ENCODE measurements around the gene USP38.
"Not testable (repeated sequence)": the region's sequence is repeated elsewhere in the genome, so short reads cannot be mapped to it uniquely, and the experiment has no call there.

Gene USP38

GRCh38 chr4:143184503-143185252, at the start of gene USP38:
TSS of gene USP38 (plus strand) at chr4:143184917. CDS start at chr4:143185451, 534 bp downstream.
- peak within 1 kb of the TSS; percentile 92 for H3K27ac ChIP-seq

GRCh38 chr4:143135358-143135757, 49.4 kb upstream of the USP38 start:
- no peak for DNase-seq (ENCODE audit: low read depth, low spot score)
- no peak overlapping the region for H3K27ac ChIP-seq

More at GRCh38 chr4:143184503-143185252, at the start of gene USP38:
- peak; percentile 82 for DNase-seq (ENCODE audit: low read depth, low spot score)

- H3K27ac ChIP-seq = no peak overlapping the region
- DNase-seq (ENCODE audit: low read depth, low spot score) = no peak
These were observed 44.0 kb upstream of the USP38 start for GRCh38 chr4:143140696-143141095.

GRCh38 chr4:143148521-143148920, 36.2 kb upstream of the USP38 start:
- no peak for DNase-seq (ENCODE audit: low read depth, low spot score)

GRCh38 chr4:143156853-143157252, 27.9 kb upstream of the USP38 start:
- no peak overlapping the region for H3K27ac ChIP-seq
- no peak for DNase-seq (ENCODE audit: low read depth, low spot score)

More at GRCh38 chr4:143148521-143148920, 36.2 kb upstream of the USP38 start:
- H3K27ac ChIP-seq = no peak overlapping the region

- H3K27ac ChIP-seq = no peak overlapping the region
- DNase-seq (ENCODE audit: low read depth, low spot score) = no peak
These were observed 21.1 kb upstream of the USP38 start for GRCh38 chr4:143163614-143164013.

- H3K27ac ChIP-seq; DNase-seq (ENCODE audit: low read depth, low spot score): not testable (repeated sequence)
These were observed 18.0 kb upstream of the USP38 start for GRCh38 chr4:143166722-143167121.

- DNase-seq (ENCODE audit: low read depth, low spot score) = no peak
- H3K27ac ChIP-seq = no peak overlapping the region
These were observed 5.8 kb upstream of the USP38 start for GRCh38 chr4:143178923-143179322.

GRCh38 chr4:143183513-143184216, 1.1 kb upstream of the USP38 start:
- peak overlapping the region; percentile 92 for H3K27ac ChIP-seq
- no peak for DNase-seq (ENCODE audit: low read depth, low spot score)

GRCh38 chr4:143184217-143184502, 557 bp upstream of the USP38 start:
- no peak for DNase-seq (ENCODE audit: low read depth, low spot score)
- peak overlapping the region; percentile 92 for H3K27ac ChIP-seq

GRCh38 chr4:143185253-143186107, 763 bp downstream of the USP38 start:
- peak overlapping the region; percentile 92 for H3K27ac ChIP-seq
- DNase-seq (ENCODE audit: low read depth, low spot score) = no peak

GRCh38 chr4:143186212-143186611, 1.5 kb downstream of the USP38 start:
- peak overlapping the region; percentile 92 for H3K27ac ChIP-seq
- peak; percentile 20 for DNase-seq (ENCODE audit: low read depth, low spot score)

GRCh38 chr4:143186649-143187048, 1.9 kb downstream of the USP38 start:
- H3K27ac ChIP-seq = peak overlapping the region; percentile 92
- DNase-seq (ENCODE audit: low read depth, low spot score) = no peak

- DNase-seq (ENCODE audit: low read depth, low spot score) = no peak
- H3K27ac ChIP-seq = no peak overlapping the region
These were observed 3.7 kb downstream of the USP38 start for GRCh38 chr4:143188136-143189088.

GRCh38 chr4:143189528-143189927, 4.8 kb downstream of the USP38 start:
- no peak overlapping the region for H3K27ac ChIP-seq
- DNase-seq (ENCODE audit: low read depth, low spot score) = no peak

GRCh38 chr4:143195581-143195980, 10.9 kb downstream of the USP38 start:
- DNase-seq (ENCODE audit: low read depth, low spot score) = no peak
- H3K27ac ChIP-seq = no peak overlapping the region

GRCh38 chr4:143196323-143196722, 11.6 kb downstream of the USP38 start:
- no peak overlapping the region for H3K27ac ChIP-seq
- no peak for DNase-seq (ENCODE audit: low read depth, low spot score)

GRCh38 chr4:143199503-143199902, 14.8 kb downstream of the USP38 start:
- DNase-seq (ENCODE audit: low read depth, low spot score) = no peak
- no peak overlapping the region for H3K27ac ChIP-seq

GRCh38 chr4:143202824-143203223, 18.1 kb downstream of the USP38 start:
- no peak for DNase-seq (ENCODE audit: low read depth, low spot score)
- H3K27ac ChIP-seq = no peak overlapping the region

- no peak overlapping the region for H3K27ac ChIP-seq
- no peak for DNase-seq (ENCODE audit: low read depth, low spot score)
These were observed 18.9 kb downstream of the USP38 start for GRCh38 chr4:143203577-143203976.

Measured in epithelial cell of prostate (primary cell).